Measurements from ENCODE around the gene CDC37L1.

DNA sequence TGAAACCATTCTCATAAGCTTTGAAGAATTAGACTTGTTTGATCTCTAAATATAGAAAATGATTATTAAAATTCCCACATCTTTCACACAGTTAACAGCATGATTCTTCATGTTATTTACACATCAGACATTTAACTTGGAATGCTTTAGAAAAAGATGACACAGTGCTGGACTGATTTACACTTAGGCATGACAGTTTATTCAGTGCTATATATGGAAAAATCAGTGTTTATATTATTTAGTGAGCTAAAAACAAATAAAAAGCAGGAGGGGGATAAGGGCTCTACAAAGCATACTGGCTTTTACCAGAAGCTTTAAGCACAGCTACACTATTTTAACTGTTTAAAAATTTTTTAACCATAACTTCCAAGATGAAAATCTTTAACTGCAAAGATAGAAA is 30.0 kb downstream of the CDC37L1 start:
- TF ChIP-seq CTCF (IDR thresholded peaks at IDR 0.05; ENCODE audit: low read length), result no peak
- no peak for TF ChIP-seq EZH2 (IDR thresholded peaks at IDR 0.05; ENCODE audit: borderline replicate concordance, low read length)
